DND-41 (cell line): ENCODE results near the gene GRID1.

Experiments used
- EZH2 ChIP-seq: IDR thresholded peaks from 3 replicates; pipeline ENCODE4 v1.6.1; 2012; ENCODE audit warnings: borderline replicate concordance, low read depth, mild to moderate bottlenecking, moderate library complexity, low read length, inconsistent platforms; ENCODE audit not compliant: severe bottlenecking
- TF ChIP-seq, protein P1 (sequence below): IDR thresholded peaks from 2 replicates; pipeline ENCODE4 v1.5.1; 2012; ENCODE audit warnings: borderline replicate concordance, low read length, moderate library complexity, mild to moderate bottlenecking; ENCODE audit not compliant: poor library complexity, severe bottlenecking; ENCODE audit errors: extremely low read depth

DNA sequence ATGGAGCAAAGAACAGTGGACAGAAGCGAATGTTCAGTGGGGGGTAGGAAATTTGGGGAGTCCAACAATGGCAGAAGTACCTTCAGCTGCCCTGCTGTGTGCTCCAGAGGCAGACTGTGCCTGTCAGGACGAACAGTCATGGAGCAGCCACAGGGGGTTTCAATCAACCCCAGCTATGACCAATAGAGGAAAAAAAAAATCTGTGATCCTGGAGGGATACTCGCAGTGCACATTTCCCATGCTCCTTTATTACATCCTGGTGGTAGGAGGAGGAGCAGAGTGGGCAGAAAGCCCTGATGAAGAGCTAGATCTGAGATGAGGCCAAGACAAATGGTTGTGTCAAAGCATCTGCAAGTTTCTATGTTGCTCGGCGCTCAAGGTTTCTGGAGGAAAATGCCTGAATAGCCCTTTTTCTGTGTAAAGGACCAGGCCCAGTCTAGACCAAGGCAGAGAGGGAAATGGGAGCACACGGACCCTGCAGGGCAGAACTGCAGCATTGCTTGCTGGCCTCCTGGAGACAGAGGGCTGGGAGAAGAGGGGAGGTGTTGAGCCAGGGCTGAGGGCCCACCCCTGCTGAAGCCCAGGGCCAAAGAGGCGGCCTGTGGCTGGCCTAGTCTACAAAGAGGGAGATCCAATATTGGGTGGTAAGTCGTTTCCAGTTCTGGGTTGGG is 201.5 kb downstream of the GRID1 start:
- no peak for TF ChIP-seq EZH2
- TF ChIP-seq, protein P1, sequence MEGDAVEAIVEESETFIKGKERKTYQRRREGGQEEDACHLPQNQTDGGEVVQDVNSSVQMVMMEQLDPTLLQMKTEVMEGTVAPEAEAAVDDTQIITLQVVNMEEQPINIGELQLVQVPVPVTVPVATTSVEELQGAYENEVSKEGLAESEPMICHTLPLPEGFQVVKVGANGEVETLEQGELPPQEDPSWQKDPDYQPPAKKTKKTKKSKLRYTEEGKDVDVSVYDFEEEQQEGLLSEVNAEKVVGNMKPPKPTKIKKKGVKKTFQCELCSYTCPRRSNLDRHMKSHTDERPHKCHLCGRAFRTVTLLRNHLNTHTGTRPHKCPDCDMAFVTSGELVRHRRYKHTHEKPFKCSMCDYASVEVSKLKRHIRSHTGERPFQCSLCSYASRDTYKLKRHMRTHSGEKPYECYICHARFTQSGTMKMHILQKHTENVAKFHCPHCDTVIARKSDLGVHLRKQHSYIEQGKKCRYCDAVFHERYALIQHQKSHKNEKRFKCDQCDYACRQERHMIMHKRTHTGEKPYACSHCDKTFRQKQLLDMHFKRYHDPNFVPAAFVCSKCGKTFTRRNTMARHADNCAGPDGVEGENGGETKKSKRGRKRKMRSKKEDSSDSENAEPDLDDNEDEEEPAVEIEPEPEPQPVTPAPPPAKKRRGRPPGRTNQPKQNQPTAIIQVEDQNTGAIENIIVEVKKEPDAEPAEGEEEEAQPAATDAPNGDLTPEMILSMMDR, result no peak
